GM10248 (cell line): ENCODE measurements around the gene ITIH6.
A peak's percentile ranks its signal among the peaks of the same experiment; 100 is the strongest.

Experiments used
- CTCF ChIA-PET: fragments of 300-600 bp; sonication (Branson Sonifier 250); formaldehyde crosslinking; extraction: SDS; loops from one replicate; lab custom pipeline; 2021; ENCODE audit warnings: antibody characterized with exemption; lab: Yijun Ruan, JAX
- POLR2A ChIA-PET: fragments of 350-650 bp; sonication (Branson Sonifier 250); formaldehyde crosslinking; extraction: SDS; loops from one replicate; lab custom pipeline; 2020; ENCODE audit warnings: antibody characterized with exemption; lab: Yijun Ruan, JAX
- DNase-seq: peaks from one replicate; pipeline ENCODE4 v3.0.0; 2012; ENCODE audit errors: extremely low spot score
- CTCF ChIP-seq: IDR thresholded peaks from 2 replicates; pipeline ENCODE4 v1.5.1; 2012; ENCODE audit warnings: mild to moderate bottlenecking, low read depth; ENCODE audit errors: extremely low read depth, missing control alignments, control extremely low read depth

Gene ITIH6

GRCh38 chrX:54817220-54817820 lies 19.3 kb upstream of the ITIH6 start:
- POLR2A ChIA-PET = no interaction called here
- DNase-seq = no peak
- CTCF ChIA-PET = no interaction called here
- TF ChIP-seq CTCF = no peak

GRCh38 chrX:54812306-54812705 lies 14.3 kb upstream of the ITIH6 start:
- no peak for DNase-seq
- TF ChIP-seq CTCF = no peak
- ChIA-PET CTCF (interaction anchor here (1.4 kb wide), 1 partner anchor 15 kb away, joined by 3 read pairs; no protein-coding TSS in a partner anchor), POLR2A (no interaction called here)

GRCh38 chrX:54811301-54811885 lies 13.3 kb upstream of the ITIH6 start:
- no peak for DNase-seq
- ChIA-PET POLR2A (no interaction called here), CTCF (interaction anchor here (1.4 kb wide), 1 partner anchor 14 kb away, joined by 3 read pairs; no protein-coding TSS in a partner anchor)
- TF ChIP-seq CTCF = no peak

GRCh38 chrX:54810532-54810931 lies 12.5 kb upstream of the ITIH6 start:
- no peak for TF ChIP-seq CTCF
- ChIA-PET POLR2A (no interaction called here), CTCF (interaction anchor here (2.5 kb wide), 1 partner anchor 171 kb away, joined by 8 read pairs; no protein-coding TSS in a partner anchor)
- DNase-seq = no peak

DNA sequence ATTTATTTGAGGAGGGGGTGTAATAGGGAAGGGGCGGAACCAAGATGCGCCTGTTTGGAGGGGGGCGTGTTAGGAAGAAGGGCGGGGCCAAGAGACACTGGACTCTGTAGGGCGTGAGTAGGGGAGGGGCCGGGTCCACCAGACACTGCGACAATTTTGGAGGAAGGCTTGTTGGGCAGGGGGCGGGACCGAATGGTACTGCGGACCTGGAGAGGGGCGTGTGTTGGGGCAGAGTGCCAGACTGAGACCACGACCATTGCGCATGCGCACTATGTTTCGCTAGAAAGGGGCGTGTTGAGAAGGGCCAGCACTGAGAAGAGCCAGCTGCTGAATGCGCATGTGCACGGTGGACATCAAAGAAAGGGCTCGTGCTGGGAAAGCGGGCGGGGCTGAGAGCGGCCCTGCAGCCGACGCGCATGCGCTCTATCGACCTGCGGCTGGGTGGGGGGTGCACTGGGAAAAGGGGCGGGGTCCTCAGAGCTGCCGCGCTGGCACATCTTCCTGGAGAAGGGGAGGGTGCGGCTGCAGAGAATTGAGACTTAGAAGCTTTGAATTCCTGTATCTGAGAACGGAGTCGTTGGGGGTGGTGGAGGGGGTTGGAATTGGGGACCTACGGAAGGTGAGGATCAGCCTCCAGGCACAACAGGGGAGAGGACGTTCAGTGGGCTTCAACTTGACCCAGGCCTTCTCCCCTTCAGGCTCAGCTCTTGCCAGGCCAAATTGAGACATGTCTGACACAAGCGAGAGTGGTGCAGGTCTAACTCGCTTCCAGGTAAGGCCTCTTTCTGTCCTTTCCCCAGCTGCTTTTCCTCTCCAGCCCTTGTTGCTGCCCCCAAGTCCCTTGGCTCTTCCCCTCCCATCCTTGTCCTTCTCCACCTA lies 10.8 kb upstream of the ITIH6 start:
- no peak for TF ChIP-seq CTCF
- peak; percentile 94 for DNase-seq
- POLR2A ChIA-PET = interaction anchor here (0.9 to 1.6 kb wide), 2 partner anchors 169 to 192 kb away, joined by 3 to 5 read pairs; partner anchors contain the start of gene APEX2
- CTCF ChIA-PET = interaction anchor here (0.9 to 2.5 kb wide), 2 partner anchors 169 to 680 kb away, joined by 3 to 8 read pairs; no protein-coding TSS in a partner anchor

DNA sequence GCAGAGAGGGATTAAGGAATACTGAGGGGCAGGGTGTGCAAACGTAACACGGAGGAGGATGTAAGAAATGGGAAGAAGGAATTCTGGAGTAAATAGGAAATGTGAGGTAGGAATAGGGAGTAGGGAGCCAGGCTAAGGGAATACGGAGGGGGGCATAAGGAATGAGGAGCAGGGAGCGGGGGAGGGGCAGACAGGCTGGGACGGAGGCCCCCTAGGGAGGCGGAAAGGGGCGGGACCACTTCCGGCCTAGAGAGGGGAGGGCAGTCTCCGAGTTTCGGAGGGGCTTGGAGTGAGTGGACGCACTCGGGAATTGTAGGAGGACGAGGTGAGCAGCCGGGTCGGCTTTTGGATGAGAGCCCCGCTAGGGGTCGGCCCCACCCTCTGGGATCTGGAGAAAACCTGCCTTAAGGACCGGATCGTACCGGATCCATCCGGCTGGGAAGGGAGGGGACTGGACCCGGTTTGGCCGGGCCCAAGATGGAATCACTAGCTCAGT lies 10.1 kb upstream of the ITIH6 start:
- DNase-seq = peak; percentile 37
- POLR2A ChIA-PET = interaction anchor here (0.9 to 1.6 kb wide), 2 partner anchors 168 to 192 kb away, joined by 3 to 5 read pairs; partner anchors contain the start of gene APEX2
- CTCF ChIA-PET = interaction anchor here (2.5 kb wide), 1 partner anchor 168 kb away, joined by 8 read pairs; no protein-coding TSS in a partner anchor
- TF ChIP-seq CTCF = no peak
